H4 (cell line): Measurements from ENCODE around the gene FLT3LG. TPM values are rescaled to one million over a fixed set of nuclear protein-coding genes. Genes with fewer than 3 reads are reported as not detected.
"Not testable (repeated sequence)": the region's sequence is repeated elsewhere in the genome, so short reads cannot be mapped to it uniquely, and the experiment has no call there.

Experiments used
- DNase-seq: peaks from one replicate; pipeline ENCODE4 v3.0.0-alpha.2; 2015; ENCODE audit warnings: low spot score
- total RNA-seq: library from RNA; depleted of rRNA; stranded (reverse); fragments of >200 nt; shearing (Covaris generic); gene quantifications from 2 replicates; pipeline ENCODE4 v1.2.3, GENCODE V29; 2014

The FLT3LG gene
- total RNA-seq, 1 experiment from 2014 or later, result 6.0 TPM

DNA sequence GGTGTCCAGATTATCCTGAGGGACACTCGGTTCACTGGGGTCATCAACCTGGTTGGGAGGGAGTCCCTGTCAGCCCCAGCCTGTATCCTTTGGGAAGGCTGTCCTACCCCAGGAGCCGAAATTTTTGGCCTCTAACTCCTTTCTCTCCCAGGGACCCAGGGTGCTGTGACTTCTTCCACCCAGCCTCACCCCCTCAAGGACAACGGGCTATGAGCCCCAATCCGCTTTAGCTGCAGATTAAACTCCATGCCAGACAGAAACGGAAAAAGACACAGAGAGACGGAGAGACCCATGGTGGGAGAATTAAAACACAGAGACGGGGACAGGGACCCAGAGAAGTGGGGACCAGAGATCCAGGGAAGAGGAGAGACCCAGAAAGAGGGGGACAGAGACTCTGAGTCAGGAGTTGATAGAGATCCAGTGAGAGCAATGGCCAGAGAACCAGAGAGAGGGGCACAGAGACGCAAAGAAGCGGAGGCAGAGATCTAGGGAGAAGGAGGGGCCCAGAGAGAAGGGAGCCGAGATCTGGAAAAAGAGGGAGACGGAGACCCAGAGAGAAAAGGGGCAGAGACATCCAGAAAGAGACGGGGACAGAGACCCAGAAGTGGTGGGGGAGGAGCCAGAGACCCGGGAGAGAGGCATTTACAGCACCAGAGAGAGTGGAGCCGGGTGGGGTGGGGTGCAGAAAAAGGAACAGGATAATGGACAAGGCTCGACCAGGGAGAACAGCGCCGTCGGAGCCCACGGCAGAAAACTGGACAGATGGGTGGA is 33.4 kb upstream of the FLT3LG start:
- DNase-seq, result no peak

DNA sequence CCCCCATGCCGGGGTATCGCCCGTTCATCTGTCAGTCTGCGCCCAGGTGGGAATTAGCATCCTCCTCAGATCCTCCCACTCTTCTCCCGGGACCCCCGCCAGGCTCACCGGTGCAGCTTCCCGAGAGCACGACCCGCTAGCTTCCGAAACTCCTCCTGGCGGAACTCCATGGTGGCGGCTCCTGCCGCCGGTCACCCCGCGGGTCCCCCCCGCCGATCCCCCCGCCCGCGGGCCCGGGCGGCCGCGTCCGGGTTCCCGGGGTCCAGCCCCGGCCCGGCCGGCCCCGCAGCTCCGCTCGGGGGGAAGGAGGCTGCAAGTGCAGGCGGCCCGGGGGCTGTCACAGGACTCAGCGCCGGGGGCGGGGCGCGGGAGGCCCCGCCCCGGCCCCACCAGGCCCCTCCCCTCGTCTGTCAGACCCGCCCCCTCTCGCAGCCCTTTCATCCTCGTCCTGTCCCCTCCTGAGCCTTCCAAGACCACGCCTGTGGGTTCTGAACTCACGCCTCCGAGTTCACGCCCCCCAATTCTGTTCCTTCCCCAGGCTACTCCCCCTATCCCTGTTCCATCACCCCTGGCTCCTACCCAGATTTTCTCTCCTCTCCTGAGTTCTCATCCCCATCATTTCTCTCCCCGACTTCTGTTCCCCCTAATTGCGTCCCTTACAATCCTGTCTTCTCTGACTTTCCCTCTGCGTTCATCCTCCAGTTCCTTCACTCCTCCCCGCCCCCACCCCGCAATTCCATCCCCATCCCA is 32.6 kb upstream of the FLT3LG start, which contains the start of gene SLC17A7:
SLC17A7 (minus strand) TSS at position 318 of the 750 bp plus-strand sequence; CDS start at position 170, 148 bp downstream.
- peak; percentile 39 for DNase-seq

DNA sequence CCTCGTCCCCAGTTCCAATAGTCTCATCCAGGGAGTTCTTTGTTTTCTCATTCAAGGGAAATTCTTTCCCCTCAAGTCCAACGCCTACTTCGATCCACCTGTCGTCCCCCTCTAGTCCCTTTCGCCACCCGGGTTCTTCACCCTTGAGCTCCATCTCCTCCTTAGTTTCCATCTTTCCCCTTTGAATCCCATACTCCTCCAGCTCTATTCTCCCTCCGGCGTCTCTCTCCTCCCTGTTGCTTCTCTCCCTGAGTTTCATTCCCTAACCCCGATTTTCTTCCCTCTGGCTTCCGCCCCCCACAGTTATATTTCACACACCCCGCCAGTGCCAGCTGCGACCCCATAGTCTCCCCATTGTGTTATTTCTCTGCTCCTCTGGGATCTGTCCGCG is 32.1 kb upstream of the FLT3LG start:
- DNase-seq, result no peak

DNA sequence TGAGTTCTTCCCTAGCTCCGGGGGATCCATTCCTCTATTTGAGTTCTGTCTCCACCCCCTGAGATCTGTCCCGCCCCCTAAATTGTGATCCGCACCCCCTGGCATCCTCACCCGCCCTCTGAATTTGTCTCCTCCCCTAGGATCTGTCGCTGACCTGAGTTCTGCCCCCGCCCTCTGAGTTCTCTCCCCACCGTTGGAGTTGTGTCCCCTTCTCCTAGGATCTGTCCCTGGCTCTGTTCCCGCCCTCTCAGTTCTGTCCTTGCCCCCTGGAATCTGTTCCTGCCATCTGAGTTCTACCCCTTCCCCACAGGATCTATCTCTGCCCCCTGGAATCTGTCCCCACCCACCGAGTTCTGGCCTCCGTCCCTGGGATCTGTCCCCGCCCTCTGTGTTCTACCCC is 31.7 kb upstream of the FLT3LG start:
- DNase-seq, result peak; percentile 60

DNA sequence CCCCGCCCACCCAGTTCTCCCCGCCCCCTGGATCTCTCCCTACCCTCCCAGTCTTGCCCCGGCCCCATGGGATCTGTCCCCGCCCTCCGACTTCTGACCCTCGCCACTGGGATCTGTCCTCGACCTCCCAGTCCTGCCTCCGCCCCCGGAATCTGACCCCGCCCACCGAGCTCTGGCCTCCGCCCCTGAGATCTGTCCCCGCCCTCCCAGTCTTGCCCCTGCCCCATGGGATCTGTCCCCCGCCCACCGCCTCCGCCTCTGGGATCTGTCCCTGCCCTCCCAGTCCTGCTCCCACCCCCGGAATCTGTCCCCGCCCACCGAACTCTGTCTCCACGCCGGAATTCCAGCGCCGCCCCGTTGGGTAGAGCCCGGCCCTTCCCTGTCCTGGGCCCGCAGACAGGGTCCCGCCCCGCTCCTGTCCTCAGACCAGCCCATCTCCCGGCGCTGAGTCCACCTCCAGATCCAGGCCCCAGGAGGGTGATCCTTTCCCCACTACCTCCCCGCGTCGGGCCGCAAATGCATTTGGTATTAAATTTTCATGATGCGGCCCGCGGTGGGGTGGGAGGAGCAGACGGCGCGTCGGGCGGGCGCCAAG is 31.1 kb upstream of the FLT3LG start:
- peak; percentile 91 for DNase-seq

DNA sequence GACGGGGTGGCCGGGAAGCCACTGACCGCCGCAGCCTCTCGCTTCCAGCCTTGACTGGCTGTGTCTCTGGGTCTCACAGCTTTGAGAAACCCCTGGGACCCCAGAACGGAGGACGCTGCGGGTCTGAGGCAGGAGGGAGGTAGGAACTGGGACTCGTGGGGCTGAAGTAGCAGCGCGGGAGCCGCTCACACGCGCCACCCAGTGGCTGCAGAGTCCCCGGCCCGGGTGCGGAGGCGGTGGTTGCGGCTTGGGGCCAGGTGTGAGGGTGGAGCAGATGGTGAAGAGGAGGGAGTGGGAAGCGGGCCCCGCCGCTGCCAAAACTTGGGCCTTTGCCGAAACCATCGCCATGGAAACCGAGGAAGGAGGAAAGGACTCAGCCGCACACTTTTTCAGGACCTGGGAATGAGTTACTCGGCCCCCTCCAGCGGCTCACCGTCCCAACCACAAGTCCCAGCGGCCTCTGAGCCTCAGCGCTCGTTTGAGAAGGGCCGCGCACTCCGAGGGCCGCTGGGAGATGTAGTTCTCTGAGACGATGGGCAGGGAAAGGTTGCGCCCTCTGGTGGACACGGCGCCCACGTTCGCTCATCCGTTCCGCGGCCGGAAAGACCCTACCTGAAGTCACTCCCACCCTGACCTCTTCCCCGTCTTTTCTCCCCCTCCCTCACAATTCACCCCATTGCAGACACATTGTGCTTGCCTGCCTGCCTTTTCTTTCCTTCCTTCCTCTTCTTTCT is 30.5 kb upstream of the FLT3LG start:
- DNase-seq, result peak; percentile 98

DNA sequence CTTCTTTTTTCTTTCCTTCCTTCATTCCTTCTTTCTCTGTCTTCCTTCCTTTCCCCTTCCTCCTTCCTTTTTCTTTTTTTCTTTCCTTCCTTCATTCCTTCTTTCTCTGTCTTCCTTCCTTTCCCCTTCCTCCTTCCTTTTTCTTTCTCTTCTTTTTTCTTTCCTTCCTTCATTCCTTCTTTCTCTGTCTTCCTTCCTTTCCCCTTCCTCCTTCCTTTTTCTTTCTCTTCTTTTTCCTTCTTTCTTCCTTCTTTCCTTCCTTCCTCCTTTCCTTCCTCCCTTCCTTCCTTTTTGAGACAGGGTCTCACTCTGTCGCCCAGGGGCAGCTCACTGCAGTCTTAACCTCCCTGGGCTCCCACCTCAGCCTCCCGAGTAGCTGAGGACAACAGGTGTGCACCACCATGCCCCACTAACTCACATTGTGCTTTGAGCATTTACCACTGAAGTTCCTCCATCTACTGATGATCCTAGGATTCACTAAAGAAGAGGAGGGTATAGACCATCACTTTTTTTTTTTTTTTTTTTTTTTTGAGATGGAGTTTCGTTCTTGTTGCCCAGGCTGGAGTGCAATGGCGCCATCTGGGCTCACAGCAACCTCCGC is 29.8 kb upstream of the FLT3LG start:
- not testable (repeated sequence) for DNase-seq

DNA sequence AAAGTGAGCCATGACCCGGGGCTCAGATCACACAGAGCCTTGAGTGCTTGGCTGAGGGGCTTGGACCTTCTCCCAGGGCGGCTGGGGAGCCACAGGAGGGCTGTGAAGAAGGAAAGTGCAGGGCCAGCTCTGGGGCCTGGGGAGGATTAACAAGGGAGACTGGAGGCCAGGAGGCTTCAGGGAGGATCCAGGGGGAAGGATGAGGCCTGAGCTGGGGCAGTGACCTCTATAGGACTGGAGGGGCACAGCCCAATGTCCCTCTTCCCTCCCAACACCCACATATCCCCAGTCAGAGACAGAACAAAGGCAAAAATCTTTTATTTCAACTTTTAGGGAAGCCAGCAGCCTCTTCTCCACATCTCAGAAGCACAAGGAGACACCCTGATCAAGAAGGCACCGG is 28.0 kb upstream of the FLT3LG start:
- DNase-seq, result no peak

DNA sequence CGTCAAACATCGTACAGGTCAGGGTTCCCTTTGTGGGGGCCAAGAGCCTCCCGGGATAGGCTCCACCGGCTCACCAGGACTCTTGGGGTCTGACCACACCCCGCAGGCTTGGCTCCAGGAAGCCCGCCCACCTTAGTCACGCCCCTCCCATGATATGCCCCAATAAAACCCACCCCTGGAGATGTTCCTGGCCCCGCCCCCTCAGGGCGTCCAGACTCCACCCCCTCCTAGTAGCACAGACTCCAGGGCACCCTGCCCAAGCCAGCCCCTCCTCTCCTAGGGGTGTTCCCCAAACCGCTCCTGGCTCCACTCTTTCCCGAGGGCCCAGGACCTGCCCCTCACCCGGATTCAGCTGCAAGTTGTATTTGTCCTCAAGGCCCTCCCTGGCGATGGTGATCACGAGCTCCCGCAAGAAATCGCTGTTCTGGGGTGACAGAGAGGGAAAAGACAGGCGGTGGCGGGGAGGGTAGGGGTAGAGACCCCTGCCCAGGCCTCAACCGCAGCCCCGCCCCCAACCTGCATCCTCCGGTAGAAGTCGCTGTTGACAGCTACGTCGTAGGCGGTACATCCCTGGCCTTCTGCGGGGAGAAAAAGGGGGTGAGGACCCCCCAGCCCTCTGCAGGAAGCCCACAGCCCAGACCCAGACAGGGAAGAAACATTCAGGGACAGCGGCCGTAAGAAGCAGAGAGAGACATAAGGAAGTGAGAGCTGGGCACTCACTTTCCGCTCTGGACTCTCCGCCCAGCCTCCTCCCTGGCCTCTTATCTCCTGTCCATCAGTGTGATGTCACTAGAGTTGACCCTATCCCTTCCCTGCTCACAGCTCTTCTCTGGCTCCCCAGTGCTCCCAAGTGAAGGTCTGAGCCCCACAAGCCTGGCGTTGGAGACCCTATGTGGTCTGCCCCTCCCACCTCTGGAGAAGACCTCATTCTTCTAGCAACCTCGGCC is 26.3 kb upstream of the FLT3LG start:
- no peak for DNase-seq

DNA sequence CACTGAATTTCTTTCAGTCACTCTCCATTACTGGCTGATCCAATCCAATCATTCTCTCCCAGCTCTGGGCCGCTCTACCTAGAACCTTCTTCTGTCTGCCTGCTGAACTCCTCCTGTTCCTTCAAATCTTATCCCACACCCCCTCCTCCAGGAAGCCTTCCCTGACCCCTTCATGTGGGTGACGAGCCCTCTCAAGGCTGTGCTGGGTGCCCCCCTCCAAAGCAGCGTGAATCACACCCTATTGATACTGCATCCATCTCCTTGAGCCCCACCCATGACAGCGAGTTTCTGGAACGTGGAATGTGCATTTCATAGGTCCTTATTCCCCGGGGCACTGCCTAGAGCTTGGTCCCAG is 25.6 kb upstream of the FLT3LG start:
- DNase-seq, result no peak

DNA sequence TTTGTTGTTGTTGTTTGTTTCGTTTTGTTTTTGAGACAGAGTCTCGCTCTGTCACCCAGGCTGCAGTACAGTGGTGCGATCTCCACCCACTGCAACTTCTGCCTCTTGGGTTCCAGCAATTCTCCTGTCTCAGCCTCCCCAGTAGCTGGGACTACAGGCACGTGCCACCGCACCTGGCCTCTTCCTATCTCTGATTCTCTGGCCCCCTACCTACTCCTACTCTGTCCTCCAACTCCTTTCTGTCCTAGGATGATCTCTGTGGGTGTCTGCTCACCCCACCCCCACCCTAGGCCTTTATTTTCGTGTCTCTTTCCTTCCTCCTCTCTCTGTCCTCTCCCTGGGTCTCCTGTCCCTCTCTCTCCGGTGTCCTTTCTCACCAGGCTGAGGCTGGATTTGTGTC is 23.6 kb upstream of the FLT3LG start:
- no peak for DNase-seq

DNA sequence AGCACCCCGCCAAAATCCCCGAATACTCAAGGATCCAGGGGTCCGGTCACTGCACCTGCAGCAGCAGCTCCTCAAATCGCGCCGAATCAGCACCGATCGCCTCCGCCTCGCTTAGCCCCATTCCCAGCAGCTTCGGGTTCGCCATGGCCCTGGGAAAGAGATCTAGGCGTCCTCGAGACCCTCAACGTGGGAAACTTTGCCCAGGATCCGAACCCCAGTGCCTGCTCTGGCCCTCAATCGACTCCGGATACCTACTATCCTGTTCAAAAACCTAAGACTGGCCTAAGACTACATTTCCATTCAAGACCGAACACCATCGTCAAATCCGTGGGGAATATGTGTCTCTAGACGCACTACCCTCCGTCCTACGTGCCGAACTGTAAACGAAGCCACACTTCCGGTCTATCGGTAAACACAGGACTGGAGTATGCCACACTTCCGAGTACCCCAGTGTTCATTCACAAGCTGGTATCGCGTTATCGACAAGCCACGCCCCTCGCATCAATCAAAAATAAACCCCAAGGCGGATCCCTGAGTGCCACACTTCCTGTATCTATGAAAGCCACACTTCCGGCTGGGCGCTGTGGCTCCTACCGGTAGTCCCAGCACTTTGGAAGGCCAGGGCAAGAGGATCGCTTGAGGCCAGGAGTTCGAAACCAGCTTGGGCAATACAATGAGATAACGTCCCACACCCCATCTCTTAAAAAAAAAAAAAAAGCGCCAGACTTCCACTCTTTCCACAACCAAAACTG is 22.4 kb upstream of the FLT3LG start, which contains the start of gene PIH1D1:
PIH1D1 (minus strand) TSS at position 385 of the 752 bp plus-strand sequence; CDS start at position 145, 240 bp downstream.
- DNase-seq, result peak; percentile 100

DNA sequence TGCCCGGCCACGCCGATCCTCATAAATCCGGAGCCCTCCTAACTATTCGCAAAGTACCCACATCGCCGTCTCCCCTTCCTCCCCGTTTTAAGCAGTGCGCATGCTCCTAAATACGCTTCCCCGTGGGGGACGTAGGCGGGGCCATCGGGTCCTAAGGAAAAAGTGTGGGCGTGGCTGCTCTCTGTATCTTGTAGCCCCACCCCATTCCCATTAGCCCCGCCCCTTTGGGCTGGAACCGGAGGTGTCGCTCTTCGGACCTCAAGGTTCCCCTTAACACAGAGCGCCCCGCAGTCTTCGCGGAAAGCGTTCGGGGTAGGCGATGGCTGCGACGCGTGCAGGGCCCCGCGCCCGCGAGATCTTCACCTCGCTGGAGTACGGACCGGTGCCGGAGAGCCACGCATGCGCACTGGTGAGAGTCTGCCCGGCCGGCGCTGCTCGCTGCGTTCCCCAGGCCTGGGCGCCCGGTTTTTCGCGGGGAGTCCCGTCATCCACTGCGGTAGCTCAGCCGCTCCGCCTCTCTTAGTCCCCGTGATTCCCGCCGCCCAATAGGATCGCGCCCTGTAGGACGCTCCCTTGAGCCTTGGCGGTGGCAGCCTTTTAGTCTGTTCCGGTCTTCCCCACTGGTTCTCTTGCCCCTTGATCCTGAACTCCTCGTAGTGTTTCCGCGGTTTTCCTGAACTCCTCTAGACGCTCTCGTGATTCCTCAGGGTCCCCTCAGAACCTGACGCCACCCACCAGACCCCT is 20.8 kb upstream of the FLT3LG start, which contains the start of gene ALDH16A1:
ALDH16A1 (plus strand) TSS at position 213 of the 744 bp plus-strand sequence; CDS start at position 320, 107 bp downstream.
- peak; percentile 99 for DNase-seq

DNA sequence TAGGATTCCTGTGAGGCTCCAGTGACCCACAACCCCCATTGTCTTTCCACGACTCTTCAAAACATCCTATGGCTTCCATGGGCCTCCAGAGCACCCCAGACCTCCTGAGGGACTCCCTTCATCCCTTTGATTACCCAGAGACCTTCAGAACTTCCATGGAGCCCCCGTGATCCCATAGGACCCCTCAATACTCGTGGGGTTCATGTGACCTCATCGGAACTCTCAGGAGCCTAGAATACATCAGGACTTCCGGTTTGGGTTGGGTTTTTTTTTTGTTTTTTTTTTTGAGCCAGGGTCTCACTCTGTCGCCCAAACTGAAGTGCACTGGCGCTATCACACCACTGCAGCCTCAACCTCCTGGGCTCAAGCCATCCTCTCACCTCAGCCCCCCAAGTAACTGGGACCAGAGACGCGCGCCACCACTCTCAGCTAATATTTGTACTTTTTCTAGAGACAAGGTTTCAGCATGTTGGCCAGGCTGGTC is 20.2 kb upstream of the FLT3LG start:
- DNase-seq, result no peak

DNA sequence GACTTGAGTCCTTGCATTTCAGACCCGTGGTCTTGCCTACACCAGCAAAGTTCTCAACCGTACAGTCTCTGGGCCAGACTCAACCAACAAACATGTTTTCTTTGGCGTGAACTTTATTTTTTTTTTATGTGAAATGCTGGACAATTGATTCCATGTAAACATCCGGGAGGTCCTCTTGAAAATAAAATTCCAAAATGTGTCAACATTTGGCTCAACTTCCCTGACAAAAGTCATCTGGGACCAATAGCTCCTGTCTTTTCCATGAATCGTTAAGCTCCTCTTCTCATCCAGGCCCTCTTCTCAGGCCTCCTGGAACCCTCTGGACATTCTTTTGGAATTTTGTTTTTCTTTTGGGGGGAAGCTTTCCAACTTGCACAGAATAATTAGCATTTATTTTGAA is 18.2 kb upstream of the FLT3LG start:
- DNase-seq, result no peak

DNA sequence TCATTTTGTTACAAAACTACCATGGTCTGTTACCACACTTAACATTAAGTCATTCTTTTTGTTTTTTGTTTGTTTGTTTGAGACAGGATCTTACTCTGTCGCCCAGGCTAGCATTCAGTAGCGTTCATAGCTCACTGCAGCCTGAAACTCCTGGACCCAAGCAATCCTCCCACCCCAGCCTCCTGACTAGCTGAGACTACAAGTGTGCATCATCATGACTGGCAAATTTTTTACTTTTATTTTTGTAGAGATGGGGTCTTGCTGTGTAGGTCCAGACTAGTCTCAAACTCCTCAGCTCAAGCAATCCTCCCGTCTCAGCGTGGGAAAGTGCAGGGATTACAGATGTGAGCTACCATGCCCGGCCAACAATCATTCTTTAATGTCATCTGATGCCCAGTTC is 17.7 kb upstream of the FLT3LG start:
- no peak for DNase-seq

DNA sequence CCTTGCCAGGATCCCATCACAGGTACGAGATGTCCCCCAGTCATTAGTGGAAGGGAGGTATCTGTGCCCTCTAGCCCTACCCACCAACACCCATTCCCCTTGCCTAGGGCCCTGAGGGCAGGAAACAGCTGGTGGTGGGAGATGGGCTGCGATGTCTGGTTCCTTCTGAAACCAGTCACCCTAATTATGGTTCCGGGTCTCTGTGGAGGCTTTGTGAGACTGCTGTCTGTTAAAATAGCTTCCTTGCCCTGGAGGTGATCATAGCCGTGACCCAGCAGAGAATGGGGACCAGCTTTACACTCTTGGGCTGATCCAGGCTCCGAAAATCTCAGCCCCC is 15.5 kb upstream of the FLT3LG start:
- no peak for DNase-seq

DNA sequence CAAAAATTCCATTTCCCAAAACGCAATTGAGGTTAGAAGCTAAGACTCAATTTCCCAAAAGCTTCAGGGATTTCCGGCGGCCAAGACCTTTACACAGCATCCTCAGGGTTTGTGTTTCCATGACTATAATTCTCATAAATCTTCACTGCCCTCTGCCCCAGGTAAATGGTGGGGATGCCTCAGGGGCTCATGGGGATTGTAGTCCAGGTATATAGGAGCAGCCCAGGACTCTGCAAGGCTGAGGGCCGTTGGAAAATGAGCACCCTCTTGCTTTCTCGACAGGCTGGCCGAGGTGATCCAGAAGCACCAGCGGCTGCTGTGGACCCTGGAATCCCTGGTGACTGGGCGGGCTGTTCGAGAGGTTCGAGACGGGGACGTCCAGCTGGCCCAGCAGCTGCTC is 14.6 kb upstream of the FLT3LG start:
- no peak for DNase-seq

DNA sequence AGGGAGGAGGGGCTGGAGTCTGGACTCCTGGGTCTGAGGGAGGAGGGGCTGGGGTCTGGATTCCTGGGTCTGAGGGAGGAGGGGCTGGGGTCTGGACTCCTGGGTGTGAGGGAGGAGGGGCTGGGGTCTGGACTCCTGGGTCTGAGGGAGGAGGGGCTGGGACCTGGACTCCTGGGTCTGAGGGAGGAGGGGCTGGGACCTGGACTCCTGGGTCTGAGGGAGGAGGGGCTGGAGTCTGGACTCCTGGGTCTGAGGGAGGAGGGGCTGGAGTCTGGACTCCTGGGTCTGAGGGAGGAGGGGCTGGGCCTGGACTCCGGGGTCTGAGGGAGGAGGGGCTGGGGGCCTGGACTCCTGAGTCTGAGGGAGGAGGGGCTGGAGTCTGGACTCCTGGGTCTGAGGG is 12.9 kb upstream of the FLT3LG start:
- DNase-seq, result not testable (repeated sequence)
